Stimulated activated CD8-positive, alpha-beta memory T cell treated with anti-CD3 and anti-CD28 coated beads, Interleukin-7, amount 100 ng/mL, for 4 hours (primary cell): ENCODE data around the gene CGRRF1.

Experiments used
- DNase-seq, 2 donors: peaks; one replicate each; pipeline ENCODE4 v3.0.0-alpha.2; 2020; ENCODE audit warnings: low read depth in 2 of 2

CGRRF1 gene

DNA sequence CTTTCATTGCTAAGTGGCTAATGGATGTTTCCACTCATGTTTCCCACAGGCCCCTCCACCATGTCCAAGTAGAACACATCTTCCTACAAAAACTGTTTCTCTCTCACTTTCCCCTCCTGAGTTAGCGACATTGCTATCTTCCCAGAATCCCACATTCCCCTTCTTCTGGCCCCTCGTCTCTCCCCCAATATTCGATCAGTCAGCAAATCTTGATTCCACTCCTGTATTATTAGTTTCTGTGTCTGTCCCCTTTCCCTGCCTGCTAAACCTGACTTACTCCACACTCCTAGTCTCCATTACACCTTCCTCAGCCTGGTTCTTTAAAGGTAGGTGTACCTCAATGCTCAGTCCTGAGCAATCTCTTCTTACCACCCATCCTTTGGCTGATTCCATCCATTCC is 37.9 kb downstream of the CGRRF1 start:
- DNase-seq: no peak

DNA sequence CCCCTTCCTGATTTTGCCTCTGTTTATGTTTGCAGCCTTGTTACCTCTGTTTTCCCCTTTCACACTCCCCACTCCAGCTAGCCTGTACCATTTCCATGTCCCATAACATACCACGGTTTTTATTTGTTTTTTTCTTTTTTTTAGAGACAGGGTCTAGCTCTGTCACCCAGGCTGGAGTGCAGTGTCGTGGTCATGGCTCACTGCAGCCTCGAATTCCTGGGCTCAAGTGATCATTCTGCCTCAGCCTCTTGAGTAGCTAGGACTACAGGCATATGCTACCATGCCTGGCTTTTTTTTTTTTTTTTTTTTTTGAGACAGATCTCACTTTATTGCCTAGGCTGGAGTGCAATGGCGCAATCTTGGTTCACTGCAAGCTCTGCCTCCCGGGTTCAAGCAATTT is 38.8 kb downstream of the CGRRF1 start:
- DNase-seq: no peak

DNA sequence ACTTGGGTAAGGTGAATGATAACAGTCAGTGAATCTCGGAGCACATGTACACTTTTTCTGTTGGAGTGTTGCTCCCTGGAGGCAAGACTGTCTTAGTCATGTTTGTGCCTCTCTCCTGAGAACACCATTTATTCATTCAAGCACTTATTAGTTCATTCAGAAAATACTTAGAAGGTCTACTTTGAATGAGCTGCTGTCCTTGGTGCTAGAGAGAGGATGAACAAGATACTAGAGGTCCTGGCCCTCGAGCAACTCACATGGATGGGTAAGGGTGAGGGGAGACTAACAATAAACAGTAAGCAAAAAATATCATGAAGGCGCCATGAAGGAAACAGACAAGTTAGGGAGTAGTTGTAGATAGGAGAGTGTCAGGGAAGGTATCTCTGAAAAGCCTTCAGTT is 40.2 kb downstream of the CGRRF1 start:
- DNase-seq: no peak

DNA sequence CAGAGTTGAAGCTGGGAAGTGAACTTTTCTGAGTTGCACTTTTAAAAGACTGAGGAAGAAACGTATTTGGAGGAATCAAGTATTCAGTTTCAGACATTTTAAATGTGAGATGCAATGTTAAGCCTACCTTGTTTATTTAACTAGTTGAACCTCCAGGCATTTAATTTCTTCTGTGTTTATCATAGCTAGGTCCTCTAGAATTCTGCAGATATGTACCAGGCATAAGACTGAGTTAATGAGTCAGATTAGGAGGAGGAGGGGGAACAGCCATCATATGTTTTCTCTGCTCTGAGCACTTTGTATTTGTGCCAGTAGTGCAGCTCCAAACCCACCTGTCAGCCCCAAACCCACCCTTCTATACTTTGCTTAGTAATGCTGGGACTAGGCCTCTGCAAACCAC is 40.8 kb downstream of the CGRRF1 start:
- no peak for DNase-seq

DNA sequence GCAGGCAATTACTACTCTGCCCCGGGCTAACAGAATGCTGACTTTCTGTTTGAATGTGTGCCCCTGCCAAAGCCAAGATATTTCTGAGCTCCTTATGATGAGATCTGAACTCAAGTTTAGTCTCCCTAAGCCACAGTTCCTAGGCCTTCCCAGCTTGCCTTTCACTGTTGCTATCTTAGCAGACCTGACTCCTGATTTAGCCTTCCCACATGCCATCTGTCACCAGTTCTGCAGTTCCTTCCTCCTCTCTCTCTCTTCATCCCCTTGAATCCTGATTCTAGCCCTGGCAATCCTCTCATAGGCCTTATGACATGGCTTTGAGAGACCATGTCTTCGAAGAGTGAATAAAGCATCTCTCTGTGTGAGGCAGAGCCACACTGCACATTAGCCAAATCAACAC is 44.7 kb downstream of the CGRRF1 start:
- no peak for DNase-seq

DNA sequence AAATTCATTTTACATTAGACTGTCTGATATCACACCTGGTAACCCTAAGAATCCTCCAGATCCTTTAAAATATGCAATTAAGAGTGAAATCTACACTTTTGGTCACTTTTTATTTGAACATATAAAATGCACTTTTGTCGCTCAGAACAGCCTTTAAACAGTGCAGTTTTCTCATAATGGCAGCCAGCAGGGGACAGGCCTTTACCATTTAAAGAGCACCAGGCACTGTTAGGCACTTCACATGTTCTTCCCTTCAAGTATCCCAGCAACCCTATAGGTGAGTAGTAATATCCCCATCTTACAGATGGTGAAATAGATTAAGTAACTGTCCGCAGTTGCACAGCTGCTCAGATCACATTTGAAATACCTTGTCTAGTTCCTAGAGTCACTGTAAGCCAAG is 45.9 kb downstream of the CGRRF1 start:
- DNase-seq: no peak

DNA sequence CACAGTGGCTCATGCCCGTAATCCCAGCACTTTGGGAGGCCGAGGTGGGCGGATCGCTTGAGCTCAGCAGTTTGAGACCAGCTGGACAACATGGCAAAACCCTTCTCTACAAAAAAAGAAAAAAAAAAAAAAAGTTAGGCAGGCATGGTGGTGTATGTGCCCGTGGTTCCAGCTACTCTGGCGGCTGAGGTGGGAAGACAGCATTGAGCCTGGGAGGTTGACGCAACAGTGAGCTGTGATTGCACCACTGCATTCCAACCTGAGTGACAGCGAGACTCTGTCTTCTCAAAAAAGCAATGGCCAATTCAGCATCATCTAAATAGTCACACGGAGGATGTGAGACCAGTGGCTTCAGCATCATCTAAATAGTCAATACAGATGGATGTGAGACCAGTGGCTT is 46.8 kb downstream of the CGRRF1 start:
- no peak for DNase-seq

DNA sequence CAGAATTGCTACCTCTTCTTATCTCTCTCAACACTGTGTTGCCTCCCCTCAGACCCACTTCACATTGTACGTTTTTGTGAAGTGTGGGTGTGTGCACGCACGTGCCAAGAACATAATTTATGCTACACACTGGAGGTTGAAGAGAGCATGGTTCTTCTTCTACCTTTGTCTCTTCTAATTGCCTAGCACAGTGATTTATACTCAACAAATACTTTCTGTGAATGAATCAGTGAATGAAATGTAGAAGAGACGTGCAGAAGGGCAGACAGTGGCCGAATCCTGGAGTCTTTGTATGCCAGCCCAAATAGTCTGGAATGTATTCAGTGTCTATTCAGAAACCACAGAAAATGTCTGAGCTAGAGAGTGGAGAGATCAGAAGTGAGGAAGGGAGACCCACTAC is 52.6 kb downstream of the CGRRF1 start:
- DNase-seq: no peak

DNA sequence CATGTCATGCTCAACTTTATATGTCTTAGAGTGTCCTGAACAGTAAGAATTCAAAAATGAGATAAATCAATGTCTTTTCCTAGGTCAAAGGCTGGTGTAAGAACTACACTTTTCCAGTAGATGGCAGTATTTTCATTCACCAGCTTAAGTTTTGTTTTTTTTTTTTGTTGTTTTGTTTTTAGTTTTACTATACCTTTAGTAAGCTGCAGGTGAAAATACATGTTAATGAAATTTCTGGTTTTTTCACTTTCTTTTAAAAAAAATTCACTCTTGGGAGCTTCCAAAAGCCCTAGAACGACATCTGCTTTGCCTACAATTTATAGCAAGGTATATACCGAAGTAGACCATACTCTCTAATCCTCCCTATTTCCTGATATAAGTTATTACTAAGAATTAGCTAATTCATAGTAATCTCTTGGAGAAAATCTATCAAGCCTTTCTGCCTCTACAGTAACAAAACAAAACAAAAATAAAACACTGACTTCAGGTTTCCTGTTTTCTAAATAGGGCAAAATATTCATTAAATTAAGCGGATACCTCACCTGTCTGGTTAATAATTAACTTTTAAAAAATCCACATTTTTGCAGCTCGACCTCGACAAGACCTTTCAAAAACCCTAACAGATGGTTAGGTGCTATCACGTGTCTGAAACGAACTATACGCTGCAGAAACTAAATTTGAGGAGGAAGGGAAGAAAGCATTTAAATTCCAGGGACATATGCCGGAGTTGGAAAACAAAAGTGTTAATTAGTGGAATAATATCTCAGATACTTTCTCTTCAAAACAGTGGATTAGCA is 54.6 kb downstream of the CGRRF1 start:
- DNase-seq: no peak

DNA sequence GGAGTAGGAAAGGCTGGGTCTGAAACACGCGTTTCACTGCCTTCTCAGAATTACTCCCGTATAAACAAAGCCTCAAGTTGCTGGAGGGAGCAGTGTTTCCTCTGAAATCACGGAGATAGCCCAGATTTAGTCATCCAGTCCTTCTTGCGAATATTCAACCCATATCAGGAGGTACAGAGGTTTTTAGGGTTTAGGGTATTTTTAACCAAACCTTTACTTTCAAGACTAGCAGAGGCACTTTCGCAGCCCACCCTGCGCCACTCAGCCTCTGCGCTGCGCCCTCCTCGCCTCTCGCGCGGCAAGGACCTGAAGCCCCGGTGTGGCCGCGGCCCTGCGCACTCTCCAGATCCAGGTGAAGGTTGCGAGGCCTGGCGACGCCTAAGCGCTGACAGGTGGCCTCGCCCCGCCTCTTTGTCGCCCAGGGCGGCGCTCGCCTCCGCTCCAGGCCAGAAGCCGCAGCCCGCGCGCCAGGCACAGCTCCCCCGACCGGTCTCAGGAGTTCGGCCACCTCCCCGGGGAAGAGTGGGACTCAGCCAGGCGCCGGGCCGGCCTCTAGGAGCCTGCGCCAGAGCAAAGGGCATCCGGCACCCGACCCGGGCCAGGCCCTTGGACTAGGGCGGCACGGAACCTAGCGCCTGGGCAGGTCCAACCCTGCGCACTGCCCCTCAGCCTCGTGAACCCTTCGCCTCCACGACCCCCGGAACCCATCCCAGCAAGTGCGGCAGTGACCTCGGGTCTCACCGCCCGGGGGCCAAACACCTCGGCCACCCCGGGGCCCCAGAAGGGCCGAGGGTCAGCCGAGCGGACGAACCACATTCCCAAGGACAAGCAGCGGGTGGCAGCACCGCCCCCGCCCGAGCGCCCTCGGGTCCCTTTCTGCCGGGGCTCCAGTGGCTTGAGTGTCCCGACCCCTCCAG is 55.4 kb downstream of the CGRRF1 start:
- DNase-seq: peak in 1 of 2 donors; percentile 54

DNA sequence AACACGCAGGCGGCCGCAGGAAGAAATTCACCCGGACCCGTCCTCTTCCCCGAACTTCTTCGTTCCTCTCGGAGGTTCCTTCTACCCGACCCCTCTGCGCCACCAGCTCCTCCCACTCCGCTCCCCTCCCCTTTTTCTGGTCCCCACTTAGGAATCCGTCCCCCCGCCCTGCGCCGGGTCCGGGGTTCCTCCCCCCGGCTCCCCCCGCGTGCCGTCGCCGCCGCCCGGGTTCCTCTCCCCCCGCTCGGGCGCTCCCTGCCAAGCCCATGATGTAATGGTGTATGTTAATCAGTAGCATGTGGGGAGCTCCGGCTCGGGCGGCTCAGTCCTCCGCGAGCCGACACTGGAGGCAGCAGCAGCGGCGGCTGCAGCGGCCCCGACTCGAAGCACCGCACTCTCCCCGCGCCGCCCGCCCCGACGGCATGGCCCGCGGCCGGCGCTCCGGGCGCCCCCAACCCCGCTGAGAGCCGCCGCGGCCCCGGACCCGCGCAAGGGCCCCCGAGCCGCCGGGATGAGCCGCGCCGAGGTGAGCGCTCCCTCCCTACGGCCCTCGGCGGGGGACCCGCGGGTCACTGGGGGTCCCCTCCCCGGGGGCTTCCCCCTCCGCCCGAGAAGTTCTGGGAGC is 56.2 kb downstream of the CGRRF1 start:
- DNase-seq: peak; percentile 74 to 79

DNA sequence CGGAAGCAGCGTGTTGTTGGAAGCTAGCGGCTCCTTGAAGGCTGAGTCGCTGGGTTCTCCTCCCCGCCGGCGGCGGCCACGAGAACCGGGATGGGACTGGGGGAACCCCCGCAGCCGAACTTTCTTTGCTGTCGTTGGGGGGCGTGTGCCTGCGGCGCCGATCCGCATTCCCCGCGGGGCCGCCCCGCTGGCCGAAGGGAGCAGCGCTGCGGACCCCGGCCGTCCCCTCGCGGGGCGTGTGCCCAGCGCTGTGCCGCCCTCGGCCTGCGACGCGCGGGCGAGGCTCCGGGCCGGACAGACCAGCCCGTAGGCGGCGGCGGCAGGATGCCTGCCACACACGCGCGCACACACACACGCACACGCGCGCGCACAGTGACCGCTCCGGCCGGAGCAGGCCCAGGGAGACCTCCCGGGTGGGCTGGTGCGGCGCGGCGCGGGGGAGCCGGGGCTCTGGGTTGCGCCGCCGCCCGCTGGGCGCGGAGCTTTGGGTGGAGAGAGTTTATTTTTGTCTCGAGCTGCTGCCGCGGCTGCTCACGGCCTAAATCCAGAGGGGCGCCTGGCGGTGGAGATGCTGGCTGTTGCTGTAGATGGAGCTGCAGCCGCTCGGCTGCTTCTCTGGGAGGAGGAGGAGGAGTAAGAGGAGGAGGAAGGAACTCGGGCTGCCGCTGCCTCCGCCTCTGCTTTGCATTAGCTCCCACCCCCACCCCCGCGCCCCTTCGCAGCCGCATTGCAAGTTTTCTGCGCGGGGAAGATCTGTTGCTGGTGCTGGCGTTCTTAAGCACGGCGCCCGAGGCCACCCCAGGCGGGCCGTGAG is 56.9 kb downstream of the CGRRF1 start, which contains the start of gene SAMD4A:
SAMD4A (plus strand) TSS at position 719 of the 814 bp plus-strand sequence. CDS start 789 bp downstream, outside the sequence.
- peak; percentile 46 to 57 for DNase-seq

DNA sequence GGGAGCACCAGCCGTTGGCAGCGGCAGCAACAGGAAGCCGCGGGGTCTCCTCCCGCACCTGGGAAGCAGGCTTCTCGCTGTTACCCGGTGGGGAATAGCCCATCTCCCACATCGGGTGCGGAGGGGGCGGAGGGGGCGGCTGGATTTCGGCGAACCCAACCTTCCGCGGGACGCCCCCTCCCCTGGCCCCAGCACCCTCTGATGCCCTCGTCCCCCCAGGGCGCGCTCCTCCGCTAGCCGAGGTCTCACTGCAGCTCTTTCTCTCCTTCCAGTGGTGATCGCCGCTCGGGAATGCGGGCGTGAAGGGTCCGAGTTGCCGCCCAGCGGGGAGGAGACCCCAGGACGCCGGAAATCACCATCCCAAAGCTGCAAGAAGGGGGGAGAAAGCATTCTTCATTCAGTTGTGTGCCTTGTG is 57.5 kb downstream of the CGRRF1 start:
- no peak for DNase-seq

DNA sequence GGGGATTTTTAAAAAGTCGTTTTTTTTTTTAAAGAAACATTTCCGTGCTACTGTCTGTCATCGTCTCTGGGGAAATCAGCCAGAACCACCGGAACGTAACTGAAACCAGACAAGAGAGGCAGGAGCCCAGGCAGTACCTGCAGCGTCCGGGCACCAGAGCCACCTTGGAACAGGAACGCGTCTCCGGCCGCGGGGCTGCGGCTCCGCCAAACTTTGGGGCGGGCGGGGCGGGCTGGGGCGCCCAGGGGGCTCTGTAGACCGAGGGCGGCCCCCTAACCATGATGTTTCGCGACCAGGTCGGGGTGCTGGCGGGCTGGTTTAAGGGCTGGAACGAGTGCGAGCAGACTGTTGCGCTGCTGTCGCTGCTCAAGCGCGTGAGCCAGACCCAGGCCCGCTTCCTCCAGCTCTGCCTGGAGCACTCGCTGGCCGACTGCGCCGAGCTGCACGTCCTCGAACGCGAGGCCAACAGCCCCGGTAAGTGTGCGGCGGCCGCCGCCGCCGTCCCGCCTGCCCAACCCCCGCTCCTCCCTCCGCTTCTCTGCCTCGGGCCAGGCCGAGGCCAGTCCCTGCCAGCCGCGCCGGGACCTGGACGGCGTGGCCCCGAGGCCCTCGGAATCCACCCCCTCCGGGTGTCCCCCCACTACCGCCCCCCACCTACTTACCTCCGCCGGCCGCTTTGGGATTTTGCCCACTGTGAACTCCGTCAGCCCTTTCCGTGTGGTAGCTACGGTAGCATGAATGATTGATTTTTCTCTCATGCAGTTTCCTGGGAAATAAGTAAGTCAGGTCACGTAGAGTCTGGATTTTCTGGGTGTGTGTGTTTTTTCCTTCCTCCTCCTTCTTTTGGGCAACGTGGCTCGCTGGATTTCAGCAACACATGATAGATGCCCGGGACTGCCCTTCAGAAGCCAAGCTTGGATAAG is 58.2 kb downstream of the CGRRF1 start:
- peak in 1 of 2 donors; percentile 14 for DNase-seq

DNA sequence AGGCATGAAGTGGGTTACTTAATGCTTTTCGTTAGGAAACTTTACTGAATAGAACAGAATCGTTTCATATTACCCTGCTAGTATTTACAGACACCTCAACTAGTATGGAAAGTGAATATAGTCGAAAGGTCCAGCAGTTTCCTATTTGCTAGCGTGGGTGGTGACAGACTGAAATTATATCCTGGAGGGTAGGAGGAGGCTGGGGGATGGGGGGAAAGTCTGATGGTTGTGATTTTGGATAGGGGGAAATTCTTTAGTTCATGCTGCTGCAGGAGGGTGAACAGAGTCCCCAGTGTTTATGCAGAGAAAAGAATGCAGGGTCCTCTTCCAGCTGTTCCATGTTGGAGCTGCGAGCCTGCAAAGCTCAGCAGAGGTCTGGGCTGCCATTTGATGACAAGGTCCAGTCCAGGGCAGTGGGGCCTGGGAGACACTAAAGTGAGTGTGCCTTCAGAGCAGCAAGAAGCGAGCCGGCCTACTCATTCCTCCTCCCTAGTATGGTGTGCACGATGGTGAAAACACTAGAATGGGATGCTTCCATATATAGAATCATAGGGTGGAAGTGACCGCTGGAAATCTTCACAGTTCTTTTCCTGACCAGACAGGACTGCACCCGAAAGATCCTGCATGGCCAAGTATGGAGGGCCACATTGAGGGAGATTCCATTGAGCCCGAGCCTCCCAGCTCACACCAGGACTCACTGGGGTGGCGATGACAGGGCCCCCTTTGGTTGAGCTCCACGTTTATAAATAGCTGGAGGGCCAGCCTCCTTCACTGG is 59.3 kb downstream of the CGRRF1 start:
- no peak for DNase-seq

DNA sequence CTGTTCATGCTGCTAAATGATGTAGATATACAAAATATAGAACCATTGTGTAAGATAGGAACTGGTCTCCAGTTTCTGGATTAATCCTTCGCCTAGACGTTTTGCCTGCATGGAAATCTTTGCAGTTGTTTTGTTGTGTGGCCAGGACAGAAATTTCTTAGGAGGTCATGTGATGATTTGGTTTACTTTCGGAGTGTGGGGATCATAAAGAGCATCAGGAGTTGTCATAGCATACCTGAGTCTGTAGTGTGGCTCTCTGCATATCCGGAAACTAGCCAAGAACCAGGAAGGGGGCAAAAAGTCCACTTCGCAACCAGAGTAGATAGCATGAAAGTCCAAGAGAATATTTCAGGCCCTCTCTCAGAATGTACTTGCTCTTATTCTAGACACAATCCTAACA is 60.3 kb downstream of the CGRRF1 start:
- no peak for DNase-seq

DNA sequence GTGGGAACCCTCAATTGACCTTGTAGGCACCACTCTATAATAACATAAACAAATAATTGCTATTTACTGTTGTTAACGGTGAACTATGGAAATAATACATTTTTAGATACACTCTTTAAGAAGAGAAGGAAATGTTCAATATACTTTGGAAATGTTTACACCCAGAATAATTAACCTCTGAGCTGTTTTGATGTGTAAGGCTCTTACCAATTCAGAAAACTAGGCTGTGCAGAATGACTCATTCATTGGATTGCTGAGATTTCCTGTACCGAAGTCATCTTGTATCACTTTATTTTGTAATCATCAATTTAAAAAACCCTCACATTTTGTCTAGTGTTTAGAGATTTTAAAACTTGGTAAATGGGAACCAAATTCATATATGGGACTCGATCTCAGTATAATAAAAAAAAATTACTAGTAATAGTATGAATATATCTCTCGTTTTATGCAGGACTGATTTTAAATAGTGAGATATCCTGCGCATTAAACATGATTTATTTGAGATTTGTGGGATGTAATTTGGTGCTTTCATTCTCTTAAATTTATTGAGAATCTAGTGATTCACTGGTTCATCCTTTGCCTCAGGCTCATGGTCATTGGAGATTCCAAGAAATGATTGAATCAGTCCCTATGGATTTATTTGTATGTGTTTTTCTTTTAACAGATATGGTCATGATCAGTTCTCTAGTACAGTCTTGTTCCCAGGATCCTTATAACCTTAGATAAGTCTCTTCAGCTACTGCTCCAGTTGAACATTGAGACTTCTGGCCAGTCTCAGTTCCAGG is 61.1 kb downstream of the CGRRF1 start:
- DNase-seq: no peak

DNA sequence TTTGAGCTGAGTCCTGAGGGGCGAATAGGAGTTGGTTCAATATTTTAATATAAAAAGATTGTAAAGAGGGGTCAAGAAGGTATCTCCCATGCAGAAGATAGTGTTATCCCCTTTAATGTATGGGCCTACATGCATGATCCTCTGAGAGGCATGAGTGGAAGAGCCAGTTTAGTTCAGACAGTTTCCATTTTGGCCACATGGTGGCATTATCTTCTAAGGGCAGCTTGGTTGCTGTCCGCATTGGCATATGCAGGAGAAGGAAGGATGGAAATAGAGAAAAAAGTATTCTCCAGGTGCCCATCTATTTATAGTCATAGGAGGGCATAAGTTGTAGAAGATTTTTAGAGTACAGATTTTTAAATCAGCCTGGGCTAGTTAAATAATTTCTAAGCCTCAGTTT is 62.6 kb downstream of the CGRRF1 start:
- DNase-seq: no peak

DNA sequence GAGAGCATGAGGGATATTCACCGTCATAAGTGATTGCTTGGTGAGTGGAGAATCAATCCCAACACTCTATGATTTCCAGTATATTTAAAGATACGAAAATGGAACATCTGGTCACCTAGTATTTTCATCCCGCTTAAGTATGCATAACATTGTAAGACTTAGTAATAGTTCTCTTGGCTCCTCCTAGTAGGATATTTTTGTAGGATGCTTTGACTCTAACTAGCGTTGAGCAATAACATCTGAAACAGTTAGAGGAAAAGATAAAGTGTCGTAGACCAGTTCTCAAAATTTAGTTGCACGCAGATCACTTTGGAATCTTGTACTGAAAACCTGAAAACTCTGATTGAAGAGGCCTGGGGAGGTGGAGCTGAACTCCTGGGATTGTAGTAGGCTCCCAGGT is 64.8 kb downstream of the CGRRF1 start:
- DNase-seq: no peak
